NCI-H1694 treated with DMSO at 0.1 percent for 48 hours (cell line): ENCODE data around the gene CACNA1H.

Experiments used
- DNase-seq: peaks from one replicate; lab custom pipeline; 2025; lab: John Stamatoyannopoulos, UW

The CACNA1H gene

GRCh38 chr16:1142911-1143310 is 10.0 kb upstream of the CACNA1H start:
- no peak for DNase-seq

- DNase-seq: no peak
These were observed 9.0 kb upstream of the CACNA1H start for GRCh38 chr16:1143761-1144450.

DNA sequence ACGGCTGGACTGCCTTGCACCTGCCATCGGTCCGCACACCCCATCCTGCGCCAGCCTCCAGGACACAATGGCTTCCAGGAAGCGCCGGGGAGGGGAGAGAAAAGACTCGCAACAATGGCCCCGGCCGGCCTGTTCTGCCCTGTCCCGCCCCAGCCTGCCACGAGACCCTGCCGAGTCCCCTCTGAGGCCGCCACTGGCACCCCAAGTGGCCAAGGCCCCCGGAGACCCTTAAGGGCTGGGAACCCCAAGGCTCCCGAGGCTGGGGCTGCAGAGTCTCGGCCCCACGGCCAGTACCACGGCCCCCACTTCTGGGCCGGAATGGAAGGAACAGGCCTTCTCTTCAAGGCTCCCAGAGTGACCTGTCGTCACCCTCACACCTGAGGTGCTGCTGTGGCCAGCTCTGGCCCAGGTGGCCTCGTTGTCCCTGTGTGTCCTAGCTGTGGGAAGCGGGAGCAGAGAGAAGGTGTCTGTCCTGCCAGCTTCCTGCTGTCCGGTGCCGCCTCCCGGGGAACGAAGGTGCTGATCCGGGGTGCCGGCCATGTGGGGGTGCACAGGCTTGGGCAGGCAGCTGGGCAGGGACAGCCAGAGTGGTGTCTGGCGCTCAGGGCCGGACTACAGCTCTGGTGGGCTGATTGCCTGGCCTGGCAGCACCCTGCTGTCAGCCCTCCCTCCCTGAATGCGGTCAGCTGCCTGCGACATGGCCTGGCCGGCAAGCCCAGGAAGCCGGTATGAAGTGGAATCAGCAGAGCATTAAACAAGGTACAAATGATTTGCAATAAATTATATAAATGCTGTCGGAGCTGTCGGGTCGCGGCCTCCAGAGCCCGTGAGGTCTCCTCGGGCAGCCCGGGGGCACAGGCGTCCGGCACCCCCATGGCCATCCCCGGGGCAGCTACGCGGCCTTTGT is 8.2 kb upstream of the CACNA1H start:
- DNase-seq: no peak

- DNase-seq: no peak
These were observed 7.4 kb upstream of the CACNA1H start for GRCh38 chr16:1145383-1146100.

- no peak for DNase-seq
These were observed 6.5 kb upstream of the CACNA1H start for GRCh38 chr16:1146409-1146808.

DNA sequence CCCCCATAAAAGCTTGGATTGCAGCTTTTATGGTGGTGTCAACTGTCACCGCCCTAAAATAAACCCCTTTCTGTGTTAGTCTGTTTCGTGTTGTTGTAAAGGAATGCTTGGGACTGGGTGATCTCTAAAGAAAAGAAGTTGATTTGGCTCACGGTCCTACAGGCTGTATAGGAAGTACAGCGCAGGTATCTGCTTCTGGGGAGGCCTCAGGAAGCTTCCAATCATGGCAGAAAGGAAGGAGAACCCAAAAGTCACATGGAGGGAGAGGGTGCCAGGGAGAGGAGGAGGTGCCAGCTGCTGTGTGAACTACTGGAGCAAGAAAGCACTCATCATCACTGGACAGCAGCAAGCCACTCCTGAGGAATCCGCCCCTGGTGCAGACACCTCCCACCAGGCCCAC is 5.9 kb upstream of the CACNA1H start:
- no peak for DNase-seq

- no peak for DNase-seq
These were observed 3.7 kb upstream of the CACNA1H start for GRCh38 chr16:1149101-1149636.

GRCh38 chr16:1150511-1150982 is 2.4 kb upstream of the CACNA1H start:
- DNase-seq: no peak

DNA sequence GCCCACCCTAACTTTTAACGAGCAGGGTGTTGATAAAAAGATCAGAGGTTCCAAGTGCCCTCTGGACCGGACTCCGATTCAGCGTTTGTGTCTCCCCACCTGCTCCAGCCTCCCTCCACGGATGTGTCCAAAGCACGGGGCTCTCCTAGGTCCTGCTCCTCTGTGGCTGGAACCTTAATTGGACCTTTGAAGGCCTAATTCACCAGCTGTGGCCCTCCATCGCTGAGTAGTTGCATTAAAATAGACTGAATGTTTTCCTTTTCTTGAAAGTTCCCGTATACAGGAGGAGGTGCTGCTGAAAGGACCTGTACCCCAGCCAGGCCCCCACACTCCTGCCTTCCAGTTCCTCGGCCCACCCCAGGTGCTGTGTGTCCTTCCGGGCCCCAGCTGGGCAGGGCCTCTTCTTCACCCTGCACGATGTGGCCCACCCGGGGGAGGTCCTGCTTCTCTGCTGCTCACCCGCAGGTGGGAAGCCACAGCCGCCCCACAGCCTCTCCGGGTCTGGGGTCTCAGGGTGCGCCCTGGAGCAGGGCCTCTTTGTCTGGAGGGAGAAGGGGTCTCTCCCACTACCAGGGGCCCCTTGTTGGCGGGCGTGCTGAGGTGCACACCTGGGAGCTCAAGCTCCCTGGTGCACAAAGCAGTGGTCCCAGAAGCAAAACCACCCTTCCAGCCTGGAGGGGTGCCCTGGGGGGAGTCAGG is 1.3 kb upstream of the CACNA1H start:
- DNase-seq: no peak

- DNase-seq: no peak
These were observed 725 bp upstream of the CACNA1H start for GRCh38 chr16:1152123-1152638.

GRCh38 chr16:1153480-1154160 is 714 bp downstream of the CACNA1H start:
- DNase-seq: no peak

DNA sequence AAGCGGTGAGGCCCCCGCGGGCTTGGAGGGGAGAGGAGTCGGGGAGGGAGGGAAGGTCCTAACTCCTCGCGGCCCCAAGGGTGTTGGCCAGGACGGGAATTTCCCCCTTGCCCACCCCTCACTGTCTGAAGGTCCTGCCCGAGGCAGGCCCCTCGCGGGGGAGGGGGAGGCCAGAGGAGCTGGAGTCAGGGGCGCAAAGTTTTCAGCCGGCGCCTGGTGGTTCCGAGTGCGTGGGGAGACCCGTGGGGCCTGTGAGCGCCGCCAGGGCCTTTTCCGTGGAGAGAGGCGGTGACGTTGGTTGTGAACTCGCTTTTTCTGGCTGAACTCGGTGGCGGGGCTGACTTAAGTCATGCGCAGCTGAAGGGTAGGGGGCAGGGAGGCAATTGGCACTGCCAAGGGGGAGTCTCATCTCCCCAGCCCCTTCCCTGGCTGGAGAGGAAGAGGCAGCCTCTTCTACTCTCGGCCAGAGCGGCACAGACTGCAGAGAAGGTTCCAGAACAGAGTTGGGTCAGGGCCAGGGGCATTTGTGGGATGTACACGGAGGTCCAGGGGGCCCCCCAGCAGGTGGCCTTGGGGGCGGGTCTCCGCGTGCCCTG is 1.5 kb downstream of the CACNA1H start:
- DNase-seq: no peak

GRCh38 chr16:1154887-1155331 is 2.0 kb downstream of the CACNA1H start:
- no peak for DNase-seq

DNA sequence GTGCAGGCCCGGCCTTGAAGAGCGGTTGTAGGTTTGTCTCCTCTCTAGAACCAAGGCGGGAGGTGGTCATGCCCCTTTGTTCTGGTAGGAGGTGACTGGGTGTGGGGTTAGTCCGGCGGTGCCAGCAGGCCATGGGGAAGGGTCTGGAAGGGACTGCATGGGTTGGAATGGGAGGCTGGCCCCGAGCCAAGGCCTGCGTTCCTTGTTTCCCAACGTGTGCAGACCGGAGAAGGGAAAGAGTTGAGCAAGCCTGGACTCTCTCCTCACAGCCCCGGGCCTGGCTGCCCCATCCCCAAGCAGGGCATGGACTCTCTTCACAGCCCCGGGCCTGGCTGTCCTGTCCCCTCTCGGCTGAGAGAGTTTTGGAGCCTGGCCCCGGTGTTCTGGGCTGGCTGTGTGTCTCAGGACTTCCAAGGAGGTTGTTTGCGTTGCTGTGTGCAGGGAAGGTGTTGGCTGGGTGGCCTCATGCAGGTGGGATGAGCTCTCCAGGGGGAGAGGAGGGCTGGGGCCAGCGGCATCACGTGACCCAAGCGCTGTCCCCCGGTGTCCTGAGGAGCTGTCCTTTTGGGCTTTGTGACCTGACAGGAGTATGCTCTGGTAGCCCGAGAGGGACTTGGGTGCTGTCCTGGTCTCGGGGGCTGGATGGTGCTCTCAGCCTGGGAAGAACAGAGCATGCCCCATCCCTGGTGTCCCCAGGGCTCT is 2.6 kb downstream of the CACNA1H start:
- no peak for DNase-seq

GRCh38 chr16:1156055-1156982 is 3.4 kb downstream of the CACNA1H start:
- DNase-seq: no peak

DNA sequence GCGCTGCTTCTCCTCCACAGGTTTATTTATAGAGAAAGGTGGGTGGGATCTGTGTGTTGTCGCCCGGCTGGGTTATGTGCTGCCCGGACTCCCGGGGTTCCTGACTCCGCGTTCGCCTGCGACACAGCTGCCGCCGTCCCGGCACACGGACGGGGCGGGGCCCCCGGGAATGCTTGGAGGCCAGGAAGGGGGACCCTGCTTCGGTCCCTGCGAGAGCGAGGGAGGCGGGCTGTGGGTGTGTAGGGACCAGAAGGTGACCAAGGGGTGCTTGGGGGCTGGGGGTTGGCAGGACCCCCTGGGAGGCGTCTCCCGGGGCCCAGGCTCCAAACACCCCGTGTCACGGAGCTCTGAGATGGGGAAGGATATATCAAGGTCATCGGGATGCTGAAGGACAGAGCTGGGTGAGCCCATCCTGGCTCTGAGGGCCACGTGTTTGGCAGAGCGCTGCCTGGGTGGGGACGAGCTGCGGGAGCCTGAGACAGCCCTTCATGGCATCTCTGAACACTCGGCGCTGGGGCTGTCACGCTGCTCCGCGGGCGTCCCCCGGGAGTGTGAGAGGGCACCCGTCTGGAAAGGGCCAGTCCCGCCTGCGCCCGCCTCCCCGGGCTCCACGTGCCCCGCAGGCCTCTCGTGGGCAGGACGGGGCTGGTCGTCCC is 4.2 kb downstream of the CACNA1H start:
- DNase-seq: no peak

- DNase-seq: no peak
These were observed 4.9 kb downstream of the CACNA1H start for GRCh38 chr16:1157639-1158455.
